ENCODE data around the gene C2orf68.

- TF ChIP-seq CTCF (IDR thresholded peaks at IDR 0.05): no peak
- no peak for TF ChIP-seq POLR2A (IDR thresholded peaks at IDR 0.05)
These were observed 44.1 kb upstream of the C2orf68 start for GRCh38 chr2:85655961-85656417.
